K562 (cell line): ENCODE measurements around the gene YAP1. TPM values are rescaled to one million over a fixed set of nuclear protein-coding genes. Genes with fewer than 3 reads are reported as not detected.

Source experiments
- ATAC-seq: fragments of 200-7000 bp; cut with Tn5 transposase; 3 replicates; pipeline ENCODE4 v1.9.1; 2020; ENCODE audit warnings: moderate library complexity
- BruUV-seq: library from RNA; stranded (reverse); fragments of 400-500 nt; replicated peaks from 2 replicates; lab custom pipeline; 2021; lab: Mats Ljungman, UMichigan
- CTCF ChIA-PET: fragments of 300-600 bp; formaldehyde crosslinking; extraction: SDS; loops from one replicate; lab custom pipeline; 2021; ENCODE audit warnings: low intra/inter-chr PET ratio; lab: Yijun Ruan, JAX
- POLR2A ChIA-PET: fragments of 300-600, 350-650 bp; sonication (Branson Sonifier 250); formaldehyde crosslinking; extraction: SDS; loops from one replicate; lab custom pipeline; 2021; ENCODE audit warnings: antibody characterized with exemption, inconsistent platforms; lab: Yijun Ruan, JAX
- DNase-seq, 4 experiments: peaks; one replicate each; pipeline versions ENCODE4 v3.0.0 to v3.0.0-alpha.2; 2011 to 2018; ENCODE audit warnings: low spot score in 3 of 4, mixed read lengths in 3 of 4; ENCODE audit errors: extremely low read depth in 1 of 4
- FAIRE-seq: peaks from 2 replicates; lab custom pipeline; 2011; peaks lifted over from hg19 to GRCh38; lab: Jason Lieb, UNC
- H2AFZ ChIP-seq: 2 replicates; pipeline ENCODE4 v1.6.0; 2011; ENCODE audit warnings: low read depth, low read length, control low read depth, inconsistent platforms
- H3K27ac ChIP-seq: fragments of 200-600 bp; 3 replicates; pipeline ENCODE4 v1.8.0; 2011; ENCODE audit warnings: low read depth, mild to moderate bottlenecking, control low read depth, inconsistent platforms, low read length, moderate library complexity, mixed read lengths; ENCODE audit errors: extremely low read depth
- H3K27me3 ChIP-seq, 2 experiments: fragments of 300-600 bp in 1 of 2; 2 replicates in 1 of 2; 3 replicates in 1 of 2; pipeline versions ENCODE4 v1.6.0 to v1.8.0; 2011; ENCODE audit warnings: inconsistent platforms in 2 of 2, low read length in 2 of 2, mild to moderate bottlenecking in 1 of 2, mixed read lengths in 1 of 2, moderate library complexity in 1 of 2; ENCODE audit not compliant: control insufficient read depth in 2 of 2, insufficient read depth in 2 of 2
- H3K36me3 ChIP-seq: fragments of 300-600 bp; 3 replicates; pipeline ENCODE4 v1.8.0; 2011; ENCODE audit warnings: mild to moderate bottlenecking, low read length, inconsistent platforms; ENCODE audit not compliant: control insufficient read depth, insufficient read depth
- H3K4me1 ChIP-seq, 2 experiments: fragments of 200-600 bp in 1 of 2; replicated peaks in 1 of 2; 2 replicates in 1 of 2; 3 replicates in 1 of 2; pipeline versions ENCODE4 v1.5.1 to v1.8.0; 2011; ENCODE audit warnings: inconsistent platforms in 2 of 2, low read length in 2 of 2, mild to moderate bottlenecking in 1 of 2, mixed read lengths in 1 of 2, moderate library complexity in 1 of 2; ENCODE audit not compliant: control insufficient read depth in 2 of 2, insufficient read depth in 2 of 2
- H3K4me2 ChIP-seq: 2 replicates; pipeline ENCODE4 v1.6.1; 2011; ENCODE audit warnings: low read length, control low read depth, inconsistent platforms, mixed read lengths; ENCODE audit not compliant: insufficient read depth
- H3K4me3 ChIP-seq: fragments of 200-600 bp; sonication (generic), shearing (Covaris generic); 2 replicates; pipeline ENCODE4 v1.5.1; 2016; ENCODE audit warnings: control low read depth, inconsistent platforms
- H3K79me2 ChIP-seq: fragments of 200-600 bp; 3 replicates; pipeline ENCODE4 v1.8.0; 2011; ENCODE audit warnings: low read length, inconsistent platforms; ENCODE audit not compliant: control insufficient read depth, insufficient read depth
- H3K9ac ChIP-seq, 2 experiments: 2 replicates each; pipeline versions ENCODE4 v1.6.0 to v1.6.1; 2011; ENCODE audit warnings: low read depth in 2 of 2, low read length in 2 of 2, control low read depth in 1 of 2, inconsistent platforms in 1 of 2, mild to moderate bottlenecking in 1 of 2, mixed read lengths in 1 of 2; ENCODE audit not compliant: insufficient read depth in 1 of 2
- H3K9me1 ChIP-seq: one replicate; pipeline ENCODE4 v1.6.0; 2011; ENCODE audit warnings: inconsistent platforms, mild to moderate bottlenecking, low read length, moderate library complexity; ENCODE audit not compliant: control insufficient read depth, insufficient read depth
- H3K9me3 ChIP-seq: replicated peaks from 2 replicates; pipeline ENCODE4 v1.5.1; 2011; ENCODE audit warnings: low read depth, low read length, inconsistent platforms; ENCODE audit not compliant: control insufficient read depth, insufficient read depth
- H4K20me1 ChIP-seq: replicated peaks from 2 replicates; pipeline ENCODE4 v1.6.1; 2011; ENCODE audit warnings: low read length, inconsistent platforms, mixed read lengths; ENCODE audit not compliant: control insufficient read depth, insufficient read depth
- BMI1 ChIP-seq: fragments of 150-350 bp; IDR thresholded peaks from 2 replicates; pipeline ENCODE4 v1.6.1; 2014; ENCODE audit warnings: low read length
- C11orf30 ChIP-seq: fragments of 450-650 bp; IDR thresholded peaks from 2 replicates; pipeline ENCODE4 v1.6.1; 2016; ENCODE audit warnings: low read depth, mild to moderate bottlenecking
- CHD4 ChIP-seq: fragments of 200-600 bp; sonication (generic); IDR thresholded peaks from 3 replicates; pipeline ENCODE4 v1.6.1; 2012; ENCODE audit warnings: low read depth, mild to moderate bottlenecking, mixed read lengths, low read length, inconsistent platforms; ENCODE audit not compliant: insufficient read depth, insufficient replicate concordance, poor library complexity, severe bottlenecking
- CTBP1 ChIP-seq: fragments of 450-650 bp; IDR thresholded peaks from 2 replicates; pipeline ENCODE4 v1.6.1; 2016; ENCODE audit warnings: borderline replicate concordance
- ESRRA ChIP-seq: fragments of 450-650 bp; IDR thresholded peaks from 2 replicates; pipeline ENCODE4 v1.6.1; 2014; ENCODE audit warnings: low read depth, mild to moderate bottlenecking, moderate library complexity, borderline replicate concordance
- NCOA2 ChIP-seq, 2 experiments: fragments of 450-650 bp; IDR thresholded peaks; 2 replicates each; pipeline ENCODE4 v1.6.1; 2018; ENCODE audit warnings: mild to moderate bottlenecking in 2 of 2, moderate library complexity in 1 of 2; ENCODE audit not compliant: partially characterized antibody in 2 of 2
- NFE2 ChIP-seq: IDR thresholded peaks from 2 replicates; pipeline ENCODE4 v1.6.1; 2014; ENCODE audit warnings: antibody characterized with exemption, low read depth
- NR4A1 ChIP-seq, 2 experiments: fragments of 250-450 bp in 1 of 2; fragments of 450-650 bp in 1 of 2; sonication (Bioruptor Pico) in 1 of 2; IDR thresholded peaks; 2 replicates each; pipeline versions ENCODE4 v1.4.0 to v1.6.1; 2016 to 2020; ENCODE audit warnings: mild to moderate bottlenecking in 2 of 2, missing compliant biosample characterization in 1 of 2, missing genetic modification characterization in 1 of 2, moderate library complexity in 1 of 2
- SNRNP70 ChIP-seq: fragments of 200-400 bp; formaldehyde crosslinking; optimal IDR thresholded peaks from 2 replicates; pipeline ENCODE3; 2017; ENCODE audit warnings: low read depth, low read length
- ZKSCAN8 ChIP-seq: fragments of 200-800 bp; sonication (Bioruptor generic); IDR thresholded peaks from 2 replicates; pipeline ENCODE4 v1.6.1; 2016; ENCODE audit warnings: missing genetic modification characterization, missing compliant biosample characterization
- WGBS: fragments of 100-300 bp; shearing (Covaris generic); methylation state at CpG from one replicate; pipeline ENCODE4 v1.1.6; 2016; ENCODE audit warnings: low coverage, mixed read lengths; ENCODE audit not compliant: insufficient coverage; ENCODE audit errors: missing lambda C conversion rate; 5-methylcytosine and 5-hydroxymethylcytosine counted together
- in situ Hi-C: fragments of 300-500 bp; cut with MboI; formaldehyde crosslinking; loops from 4 replicates; pipeline ENCODE4 v1.15.0; 2018; ENCODE audit warnings: inconsistent platforms, mixed read lengths
- intact Hi-C: fragments of 100-400 bp; cut with micrococcal nuclease; formaldehyde crosslinking; loops from 2 replicates; pipeline ENCODE4 v1.14.2; 2022
- polyA plus RNA-seq, 8 experiments: library from polyadenylated mRNA; depleted of rRNA in 4 of 8; stranded (reverse) in 5 of 8; unstranded in 3 of 8; fragments of >200 nt; fragmentation: Nextera tagmentation in 2 of 8; fragmentation: Illumina TruSeq in 1 of 8; extraction: Ambion mirVana in 2 of 8; extraction: Trizol in 1 of 8; gene quantifications; 2 replicates each; pipeline versions ENCODE4 v1.2.1 to v1.2.3, GENCODE V29; 2011 to 2014; ENCODE audit warnings: inconsistent platforms in 1 of 8, missing spikeins in 1 of 8
- total RNA-seq, 7 experiments: library from RNA; depleted of rRNA in 6 of 7; stranded (reverse); fragments of >200 nt in 6 of 7; fragmentation: Illumina TruSeq in 2 of 7; extraction: Trizol in 2 of 7; gene quantifications; 2 replicates each; pipeline versions ENCODE4 v1.2.1 to v1.2.3, GENCODE V29; 2011 to 2021; ENCODE audit warnings: low replicate concordance in 1 of 7
- TF ChIP-seq, protein P1 (sequence below): sonication (generic); formaldehyde crosslinking; IDR thresholded peaks from 2 replicates; pipeline ENCODE4 v1.8.0; 2023; ENCODE audit warnings: missing genetic modification reagents, mild to moderate bottlenecking, borderline replicate concordance
- TF ChIP-seq, protein P2 (sequence below): sonication (generic); formaldehyde crosslinking; IDR thresholded peaks from 2 replicates; pipeline ENCODE4 v1.8.0; 2022; ENCODE audit warnings: mild to moderate bottlenecking, missing genetic modification reagents
- TF ChIP-seq, protein P3 (sequence below): sonication (generic); formaldehyde crosslinking; IDR thresholded peaks from 2 replicates; pipeline ENCODE4 v1.9.0; 2022; ENCODE audit warnings: mild to moderate bottlenecking, missing genetic modification reagents
- TF ChIP-seq, protein P4 (sequence below), 2 experiments: fragments of 450-650 bp; IDR thresholded peaks; 2 replicates each; pipeline ENCODE4 v1.6.1; 2016

YAP1 gene
- total and polyA plus RNA-seq, 9 of the 15 experiments (the other 6 are each of a cell fraction or from before 2014, with no cell fraction given): 0.18 TPM; not detected in 8

DNA sequence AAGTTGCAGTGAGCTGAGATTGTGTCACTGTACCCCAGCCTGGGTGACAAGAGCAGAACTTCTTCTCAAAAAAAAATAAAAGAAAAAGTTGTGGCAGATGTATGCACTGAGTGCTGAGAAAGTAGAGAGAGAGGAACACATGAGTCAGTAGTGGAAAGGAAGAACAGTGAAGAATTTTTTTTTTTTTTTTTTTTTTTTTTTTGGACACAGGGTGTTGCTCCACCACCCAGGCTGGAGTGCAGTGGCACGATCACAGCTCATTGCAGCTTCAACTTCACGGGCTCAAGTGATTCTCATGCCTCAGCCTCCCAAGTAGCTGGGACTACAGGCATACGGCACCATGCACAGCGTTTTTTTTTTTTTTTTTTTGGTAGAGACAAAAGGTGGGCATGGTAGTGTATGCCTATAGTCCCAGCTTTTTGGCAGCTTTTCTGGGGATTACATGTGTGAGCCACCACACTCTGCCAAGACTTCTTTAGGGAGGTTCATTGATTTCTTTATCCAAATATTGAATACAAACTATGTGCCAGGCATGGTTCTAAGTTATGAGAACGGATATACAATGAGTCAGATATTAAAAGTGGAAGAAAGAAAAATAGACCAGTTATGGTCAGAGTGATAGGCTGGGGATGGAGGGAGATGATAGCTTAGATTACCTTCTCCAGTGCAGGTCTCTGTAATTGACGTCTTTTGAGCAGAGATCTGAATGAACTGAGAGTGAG is 62.0 kb downstream of the YAP1 start:
- intact Hi-C loops (no loop called here), in situ Hi-C loops (no loop called here)
- DNase-seq (no peak), FAIRE-seq (no peak), ATAC-seq (no peak)
- H4K20me1 ChIP-seq: no peaks in the 10 kb centered on the region
- H3K27ac ChIP-seq: no peak overlapping the region
- H3K9ac ChIP-seq: no peak overlapping the region
- H3K9me3 ChIP-seq: no peaks in the 10 kb centered on the region
- no peak overlapping the region for H3K4me2 ChIP-seq
- no peaks in the 10 kb centered on the region for H3K27me3 ChIP-seq
- H2AFZ ChIP-seq: no peak overlapping the region
- no peaks in the 10 kb centered on the region for H3K9me1 ChIP-seq
- no TSS peak for BruUV-seq
- CTCF ChIA-PET: no interaction called here
- POLR2A ChIA-PET: no interaction called here
- no peaks in the 10 kb centered on the region for H3K4me1 ChIP-seq
- WGBS: 0% methylated on average over 2 of the region's 6 CpGs
- H3K79me2 ChIP-seq: no peaks in the 10 kb centered on the region
- H3K4me3 ChIP-seq: no peak overlapping the region
- H3K36me3 ChIP-seq: no peaks in the 10 kb centered on the region
- TF ChIP-seq NFE2 (no peak), NCOA2 (IDR thresholded peaks at IDR 0.05; ENCODE audit: partially characterized antibody in 2 of 2) (no peak), CTBP1 (no peak), NR4A1 (CRISPR knock-in tag; IDR thresholded peaks at IDR 0.05) (no peak), NR4A1 (tag; IDR thresholded peaks at IDR 0.05) (no peak), SNRNP70 (no peak), BMI1 (no peak), CHD4 (no peak), ESRRA (no peak), ZKSCAN8 (CRISPR knock-in tag) (no peak), C11orf30 (no peak)
- TF ChIP-seq, protein P1, sequence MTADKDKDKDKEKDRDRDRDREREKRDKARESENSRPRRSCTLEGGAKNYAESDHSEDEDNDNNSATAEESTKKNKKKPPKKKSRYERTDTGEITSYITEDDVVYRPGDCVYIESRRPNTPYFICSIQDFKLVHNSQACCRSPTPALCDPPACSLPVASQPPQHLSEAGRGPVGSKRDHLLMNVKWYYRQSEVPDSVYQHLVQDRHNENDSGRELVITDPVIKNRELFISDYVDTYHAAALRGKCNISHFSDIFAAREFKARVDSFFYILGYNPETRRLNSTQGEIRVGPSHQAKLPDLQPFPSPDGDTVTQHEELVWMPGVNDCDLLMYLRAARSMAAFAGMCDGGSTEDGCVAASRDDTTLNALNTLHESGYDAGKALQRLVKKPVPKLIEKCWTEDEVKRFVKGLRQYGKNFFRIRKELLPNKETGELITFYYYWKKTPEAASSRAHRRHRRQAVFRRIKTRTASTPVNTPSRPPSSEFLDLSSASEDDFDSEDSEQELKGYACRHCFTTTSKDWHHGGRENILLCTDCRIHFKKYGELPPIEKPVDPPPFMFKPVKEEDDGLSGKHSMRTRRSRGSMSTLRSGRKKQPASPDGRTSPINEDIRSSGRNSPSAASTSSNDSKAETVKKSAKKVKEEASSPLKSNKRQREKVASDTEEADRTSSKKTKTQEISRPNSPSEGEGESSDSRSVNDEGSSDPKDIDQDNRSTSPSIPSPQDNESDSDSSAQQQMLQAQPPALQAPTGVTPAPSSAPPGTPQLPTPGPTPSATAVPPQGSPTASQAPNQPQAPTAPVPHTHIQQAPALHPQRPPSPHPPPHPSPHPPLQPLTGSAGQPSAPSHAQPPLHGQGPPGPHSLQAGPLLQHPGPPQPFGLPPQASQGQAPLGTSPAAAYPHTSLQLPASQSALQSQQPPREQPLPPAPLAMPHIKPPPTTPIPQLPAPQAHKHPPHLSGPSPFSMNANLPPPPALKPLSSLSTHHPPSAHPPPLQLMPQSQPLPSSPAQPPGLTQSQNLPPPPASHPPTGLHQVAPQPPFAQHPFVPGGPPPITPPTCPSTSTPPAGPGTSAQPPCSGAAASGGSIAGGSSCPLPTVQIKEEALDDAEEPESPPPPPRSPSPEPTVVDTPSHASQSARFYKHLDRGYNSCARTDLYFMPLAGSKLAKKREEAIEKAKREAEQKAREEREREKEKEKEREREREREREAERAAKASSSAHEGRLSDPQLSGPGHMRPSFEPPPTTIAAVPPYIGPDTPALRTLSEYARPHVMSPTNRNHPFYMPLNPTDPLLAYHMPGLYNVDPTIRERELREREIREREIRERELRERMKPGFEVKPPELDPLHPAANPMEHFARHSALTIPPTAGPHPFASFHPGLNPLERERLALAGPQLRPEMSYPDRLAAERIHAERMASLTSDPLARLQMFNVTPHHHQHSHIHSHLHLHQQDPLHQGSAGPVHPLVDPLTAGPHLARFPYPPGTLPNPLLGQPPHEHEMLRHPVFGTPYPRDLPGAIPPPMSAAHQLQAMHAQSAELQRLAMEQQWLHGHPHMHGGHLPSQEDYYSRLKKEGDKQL (CRISPR knock-in tag): no peak
- TF ChIP-seq, protein P2, sequence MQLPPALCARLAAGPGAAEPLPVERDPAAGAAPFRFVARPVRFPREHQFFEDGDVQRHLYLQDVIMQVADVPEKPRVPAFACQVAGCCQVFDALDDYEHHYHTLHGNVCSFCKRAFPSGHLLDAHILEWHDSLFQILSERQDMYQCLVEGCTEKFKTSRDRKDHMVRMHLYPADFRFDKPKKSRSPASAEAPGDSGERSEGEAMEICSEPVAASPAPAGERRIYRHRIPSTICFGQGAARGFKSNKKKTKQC: no peak
- TF ChIP-seq, protein P3, sequence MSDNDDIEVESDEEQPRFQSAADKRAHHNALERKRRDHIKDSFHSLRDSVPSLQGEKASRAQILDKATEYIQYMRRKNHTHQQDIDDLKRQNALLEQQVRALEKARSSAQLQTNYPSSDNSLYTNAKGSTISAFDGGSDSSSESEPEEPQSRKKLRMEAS (CRISPR knock-in tag): no peak
- TF ChIP-seq, protein P4, sequence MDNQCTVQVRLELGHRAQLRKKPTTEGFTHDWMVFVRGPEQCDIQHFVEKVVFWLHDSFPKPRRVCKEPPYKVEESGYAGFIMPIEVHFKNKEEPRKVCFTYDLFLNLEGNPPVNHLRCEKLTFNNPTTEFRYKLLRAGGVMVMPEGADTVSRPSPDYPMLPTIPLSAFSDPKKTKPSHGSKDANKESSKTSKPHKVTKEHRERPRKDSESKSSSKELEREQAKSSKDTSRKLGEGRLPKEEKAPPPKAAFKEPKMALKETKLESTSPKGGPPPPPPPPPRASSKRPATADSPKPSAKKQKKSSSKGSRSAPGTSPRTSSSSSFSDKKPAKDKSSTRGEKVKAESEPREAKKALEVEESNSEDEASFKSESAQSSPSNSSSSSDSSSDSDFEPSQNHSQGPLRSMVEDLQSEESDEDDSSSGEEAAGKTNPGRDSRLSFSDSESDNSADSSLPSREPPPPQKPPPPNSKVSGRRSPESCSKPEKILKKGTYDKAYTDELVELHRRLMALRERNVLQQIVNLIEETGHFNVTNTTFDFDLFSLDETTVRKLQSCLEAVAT (IDR thresholded peaks at IDR 0.05): no peak
